Immature natural killer cell (primary cell): ENCODE data around the gene BCL6. TPM values are rescaled to one million over a fixed set of nuclear protein-coding genes. Genes with fewer than 3 reads are reported as not detected.

ENCODE experiments used
- DNase-seq, 3 donors: peaks; one replicate each; pipeline ENCODE4 v3.0.0; 2022; ENCODE audit warnings: mixed read lengths in 1 of 3
- H3K27ac Mint-ChIP-seq, 6 donors: one replicate each; pipeline ENCODE4 v1.8.0; 2020; ENCODE audit warnings: mixed read lengths in 6 of 6, mild to moderate bottlenecking in 5 of 6, inconsistent platforms in 4 of 6, moderate library complexity in 3 of 6
- H3K27me3 Mint-ChIP-seq, 3 donors: one replicate each; pipeline ENCODE4 v1.8.0; 2020 to 2021; ENCODE audit warnings: low read depth in 3 of 3, mild to moderate bottlenecking in 3 of 3, mixed read lengths in 3 of 3, moderate library complexity in 3 of 3, inconsistent platforms in 1 of 3
- H3K36me3 Mint-ChIP-seq, 3 donors: one replicate each; pipeline ENCODE4 v1.8.0; 2020; ENCODE audit warnings: mixed read lengths in 3 of 3, inconsistent platforms in 2 of 3, mild to moderate bottlenecking in 2 of 3
- H3K4me1 Mint-ChIP-seq, 2 donors: one replicate each; pipeline ENCODE4 v1.8.0; 2020; ENCODE audit warnings: inconsistent platforms in 2 of 2, mild to moderate bottlenecking in 2 of 2, mixed read lengths in 2 of 2, moderate library complexity in 1 of 2
- H3K4me3 Mint-ChIP-seq, 5 donors: one replicate each; pipeline ENCODE4 v1.8.0; 2020; ENCODE audit warnings: mild to moderate bottlenecking in 5 of 5, mixed read lengths in 5 of 5, inconsistent platforms in 3 of 5, moderate library complexity in 3 of 5
- H3K9me3 Mint-ChIP-seq, 6 donors: one replicate each; pipeline ENCODE4 v1.8.0; 2020; ENCODE audit warnings: mild to moderate bottlenecking in 6 of 6, mixed read lengths in 6 of 6, inconsistent platforms in 4 of 6, moderate library complexity in 3 of 6
- polyA plus RNA-seq, 3 donors: library from polyadenylated mRNA; unstranded; fragments of 300-500 nt; fragmentation: Illumina TruSeq; gene quantifications; one replicate each; pipeline ENCODE4 v1.2.3, GENCODE V29; 2021

Gene BCL6
- 1 to 10 TPM; 3.2 to 4.7 (median 4.6) TPM for polyA plus RNA-seq

DNA sequence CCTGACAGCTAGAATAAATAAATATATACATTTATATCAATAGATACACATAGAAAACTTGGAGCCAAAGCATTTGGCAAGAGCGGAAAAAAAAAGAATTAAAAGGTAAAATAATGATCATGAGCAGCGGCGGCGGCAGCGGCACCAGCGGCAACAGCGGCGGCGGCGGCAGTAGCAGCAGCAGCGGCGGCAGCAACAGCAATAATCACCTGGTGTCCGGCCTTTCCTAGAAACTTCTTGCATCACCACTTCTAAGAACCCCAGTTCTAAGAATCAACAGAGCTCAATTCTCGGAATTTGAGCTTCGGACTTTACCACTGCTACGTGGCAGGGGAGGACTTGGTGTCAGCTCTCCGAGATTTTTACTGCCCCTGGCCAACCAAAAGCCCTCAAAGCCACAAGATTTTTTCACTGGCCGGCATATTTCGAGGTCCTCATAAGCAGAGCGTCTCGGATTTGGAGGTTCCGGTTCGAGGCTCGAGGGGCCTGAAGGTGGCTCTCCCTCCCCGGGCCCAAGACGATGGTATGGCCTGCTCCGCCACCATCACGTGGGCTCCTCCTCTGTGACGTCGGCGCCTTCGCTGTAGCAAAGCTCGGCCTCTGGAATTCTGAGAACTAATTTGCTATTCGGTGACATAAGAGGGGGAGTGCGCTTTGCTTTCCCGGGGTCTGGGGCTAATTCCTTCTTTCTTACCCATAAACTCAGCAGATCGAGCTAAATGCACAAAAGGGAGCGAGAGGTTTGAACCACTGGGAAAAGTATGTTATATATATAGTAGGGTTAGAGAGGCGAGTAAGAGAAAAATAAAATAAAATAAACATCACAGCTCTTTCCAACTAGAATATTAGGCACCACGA lies at the start of gene BCL6:
TSS of gene BCL6 (minus strand) at position 268 of the 858 bp plus-strand sequence. CDS start 11,775 bp downstream, outside the sequence.
- Mint-ChIP-seq H3K36me3 (no peaks in the 10 kb centered on the region), H3K27me3 (peaks cover 17 to 33% (median 30%) of the 10 kb centered on the region in 3 donors), H3K27ac (peak within 1 kb of the TSS; percentile 96 to 100 (median 99)), H3K4me3 (peak within 1 kb of the TSS; percentile 95 to 99 (median 96)), H3K4me1 (peaks cover 63 to 66% of the 10 kb centered on the region in 2 donors), H3K9me3 (no peaks in the 10 kb centered on the region)
- DNase-seq = peak; percentile 92 to 95 (median 94)

DNA sequence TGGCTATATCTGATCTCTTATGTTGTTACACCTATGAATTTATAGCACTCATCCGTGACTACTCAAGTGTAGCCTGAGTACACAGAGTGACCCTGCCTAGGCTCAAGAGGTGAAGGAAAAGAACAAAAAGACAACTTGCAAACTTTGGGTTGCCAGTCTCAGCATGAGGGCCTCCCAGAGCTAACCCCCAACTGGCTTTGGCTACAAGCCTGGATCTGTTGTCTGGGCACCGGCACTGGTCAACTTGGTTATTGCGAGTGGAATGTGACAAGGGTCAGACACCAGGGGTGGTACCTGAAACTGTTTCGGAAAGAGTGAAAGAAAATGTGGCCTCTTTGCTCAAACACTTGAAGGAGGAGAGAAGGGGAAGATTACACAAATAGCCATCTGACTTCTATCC lies 49.5 kb upstream of the BCL6 start:
- H3K27me3 Mint-ChIP-seq = peaks cover 2 to 5% (median 4%) of the 10 kb centered on the region in 3 donors
- H3K9me3 Mint-ChIP-seq = no peaks in the 10 kb centered on the region
- peaks cover 28 to 34% of the 10 kb centered on the region in 2 donors for H3K4me1 Mint-ChIP-seq
- DNase-seq = no peak
- H3K4me3 Mint-ChIP-seq = no peak overlapping the region
- no peak overlapping the region for H3K27ac Mint-ChIP-seq
- H3K36me3 Mint-ChIP-seq = peaks cover 0 to 4% (median 4%) of the 10 kb centered on the region in 3 donors

DNA sequence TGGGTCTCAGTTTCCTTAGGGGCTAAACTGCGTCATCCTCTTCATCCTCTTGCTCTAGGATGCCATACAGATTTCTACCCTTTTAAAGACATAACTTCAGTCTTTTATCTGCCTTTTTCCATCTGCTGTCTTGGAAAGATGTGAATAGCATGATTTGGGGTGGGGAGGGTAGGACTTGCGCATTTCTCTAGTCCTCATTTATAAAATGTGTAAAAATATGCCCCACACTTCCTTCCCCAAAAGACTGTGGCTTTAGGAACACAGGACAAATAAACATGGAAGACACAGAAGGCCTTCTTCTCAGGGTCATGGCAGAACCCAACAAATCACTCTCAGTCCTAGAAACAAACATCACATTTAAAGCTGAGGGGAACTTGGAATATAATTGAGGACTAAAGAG lies 48.4 kb upstream of the BCL6 start:
- no peak for DNase-seq
- no peaks in the 10 kb centered on the region for H3K9me3 Mint-ChIP-seq
- no peak overlapping the region for H3K27ac Mint-ChIP-seq
- H3K4me1 Mint-ChIP-seq = peaks cover 20 to 29% of the 10 kb centered on the region in 2 donors
- H3K4me3 Mint-ChIP-seq = no peak overlapping the region
- H3K27me3 Mint-ChIP-seq = peaks cover 2 to 5% (median 3%) of the 10 kb centered on the region in 3 donors
- peaks cover 0 to 3% (median 3%) of the 10 kb centered on the region in 3 donors for H3K36me3 Mint-ChIP-seq

DNA sequence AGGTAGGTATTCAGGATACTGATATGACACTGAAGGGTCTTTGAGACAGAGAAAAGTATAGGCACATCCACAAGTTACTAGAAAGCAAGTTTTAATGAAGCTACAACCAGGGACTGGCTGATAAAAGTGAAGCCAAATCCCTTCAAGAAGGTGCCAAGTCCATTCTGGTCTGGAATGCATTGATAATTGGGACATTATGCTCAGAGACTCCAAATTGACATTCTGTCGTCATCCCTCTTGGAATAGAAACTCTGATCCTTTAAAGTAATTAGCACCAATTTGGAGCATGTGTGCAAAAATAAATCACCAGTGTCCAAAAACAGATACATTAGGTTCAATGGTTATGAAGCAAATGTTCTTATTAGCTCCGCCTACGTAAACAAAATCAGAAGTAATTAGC lies 47.3 kb upstream of the BCL6 start:
- Mint-ChIP-seq H3K4me3 (no peak overlapping the region), H3K36me3 (no peaks in the 10 kb centered on the region), H3K27me3 (peaks cover 2 to 5% (median 2%) of the 10 kb centered on the region in 3 donors), H3K27ac (no peak overlapping the region), H3K4me1 (peaks cover 9 to 18% of the 10 kb centered on the region in 2 donors), H3K9me3 (no peaks in the 10 kb centered on the region)
- DNase-seq = no peak

DNA sequence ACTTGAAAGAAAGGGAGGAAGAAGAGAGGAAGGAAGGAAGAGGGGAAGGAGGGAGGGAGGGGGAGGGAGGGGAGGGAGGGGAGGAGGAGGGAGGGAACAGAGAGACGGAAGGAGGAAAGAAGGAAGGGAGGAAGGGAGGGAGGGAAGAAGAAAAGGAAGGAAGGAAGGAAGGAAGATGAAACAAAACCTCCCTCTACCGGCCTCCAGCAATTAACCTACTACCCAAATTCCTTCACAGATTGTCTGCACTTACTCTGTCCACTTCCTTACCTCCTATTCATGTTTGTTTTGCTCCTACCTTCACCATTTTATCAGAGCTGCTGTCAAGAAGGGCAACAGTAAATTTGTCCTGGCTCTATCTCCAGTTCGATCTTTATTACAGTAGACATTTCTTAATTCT lies 44.6 kb upstream of the BCL6 start:
- Mint-ChIP-seq H3K4me3 (no peak overlapping the region), H3K36me3 (no peaks in the 10 kb centered on the region), H3K27ac (peak overlapping the region in 2 of 6 donors; percentile 7 to 8), H3K4me1 (peaks cover 7 to 16% of the 10 kb centered on the region in 2 donors), H3K9me3 (peaks cover 0 to 2% (median 0%) of the 10 kb centered on the region in 6 donors), H3K27me3 (peaks cover 2 to 5% (median 5%) of the 10 kb centered on the region in 3 donors)
- no peak for DNase-seq

DNA sequence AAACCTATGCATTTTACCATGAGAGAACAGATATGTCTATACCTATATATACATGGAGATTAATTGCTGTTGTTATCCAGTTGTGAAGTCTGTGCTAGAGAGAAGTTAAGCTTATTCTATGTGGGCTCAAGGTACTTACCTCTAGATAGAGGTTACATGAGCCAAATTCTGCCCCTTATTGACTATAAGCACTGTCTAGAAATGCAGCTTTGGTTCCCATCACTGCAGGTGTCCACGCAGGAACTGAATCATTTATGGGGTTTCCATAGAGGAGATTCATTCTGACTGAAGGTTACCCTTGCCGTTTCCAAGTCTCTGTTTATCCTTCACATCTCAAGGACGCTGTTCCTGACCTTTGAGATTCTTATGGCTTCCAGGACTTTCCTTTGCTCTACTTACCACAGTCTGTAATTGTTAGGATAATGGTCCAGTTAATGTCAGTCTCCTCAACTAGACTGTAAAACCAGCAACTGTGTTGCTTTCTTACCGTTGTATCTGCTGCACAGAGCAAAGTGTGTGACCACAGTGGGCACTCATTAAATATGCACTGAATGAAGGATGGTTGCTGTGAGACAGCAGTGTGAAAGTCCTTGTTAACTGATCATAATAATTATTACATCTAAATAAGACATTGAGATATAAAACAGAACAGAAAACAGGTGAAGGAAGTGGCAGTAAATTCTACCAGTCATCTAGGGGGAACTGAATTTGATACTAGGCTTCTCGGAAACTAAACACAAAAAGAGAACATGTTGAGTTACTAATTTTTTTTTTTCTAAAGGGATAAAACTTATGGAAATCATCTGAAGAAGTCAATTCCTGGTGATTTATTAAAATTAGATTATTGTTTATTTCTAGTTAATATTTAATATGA lies 44.0 kb upstream of the BCL6 start:
- Mint-ChIP-seq H3K9me3 (peaks cover 0 to 2% (median 0%) of the 10 kb centered on the region in 6 donors), H3K4me3 (no peak overlapping the region), H3K36me3 (no peaks in the 10 kb centered on the region), H3K27me3 (peaks cover 2 to 5% (median 3%) of the 10 kb centered on the region in 3 donors), H3K4me1 (peaks cover 7 to 16% of the 10 kb centered on the region in 2 donors), H3K27ac (peak overlapping the region in 1 of 6 donors; percentile 36)
- DNase-seq = no peak

DNA sequence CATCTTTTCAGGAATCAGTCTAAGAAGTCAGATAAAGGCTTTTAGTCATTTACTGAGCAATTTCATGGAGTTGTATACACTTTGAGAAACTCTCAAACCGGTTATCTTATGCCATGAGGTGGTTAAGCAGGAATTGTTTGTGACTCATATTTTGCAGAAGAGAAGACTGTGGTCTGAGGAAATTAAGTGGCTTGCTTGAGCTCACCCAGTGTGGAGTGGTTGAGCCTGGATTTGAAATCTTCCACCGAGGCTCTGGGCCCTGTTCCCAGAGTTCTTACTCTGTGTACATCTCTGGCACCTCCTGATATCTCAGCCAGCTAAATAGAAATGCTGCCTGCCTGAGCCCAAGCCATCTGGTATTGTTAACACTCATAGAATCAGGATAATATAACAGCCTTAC lies 37.8 kb upstream of the BCL6 start:
- Mint-ChIP-seq H3K4me3 (no peak overlapping the region), H3K4me1 (peaks cover 12 to 17% of the 10 kb centered on the region in 2 donors), H3K36me3 (peaks cover 0 to 3% (median 0%) of the 10 kb centered on the region in 3 donors), H3K27me3 (peaks cover 0 to 7% (median 2%) of the 10 kb centered on the region in 3 donors), H3K9me3 (peaks cover 0 to 2% (median 0%) of the 10 kb centered on the region in 6 donors), H3K27ac (no peak overlapping the region)
- DNase-seq = no peak

DNA sequence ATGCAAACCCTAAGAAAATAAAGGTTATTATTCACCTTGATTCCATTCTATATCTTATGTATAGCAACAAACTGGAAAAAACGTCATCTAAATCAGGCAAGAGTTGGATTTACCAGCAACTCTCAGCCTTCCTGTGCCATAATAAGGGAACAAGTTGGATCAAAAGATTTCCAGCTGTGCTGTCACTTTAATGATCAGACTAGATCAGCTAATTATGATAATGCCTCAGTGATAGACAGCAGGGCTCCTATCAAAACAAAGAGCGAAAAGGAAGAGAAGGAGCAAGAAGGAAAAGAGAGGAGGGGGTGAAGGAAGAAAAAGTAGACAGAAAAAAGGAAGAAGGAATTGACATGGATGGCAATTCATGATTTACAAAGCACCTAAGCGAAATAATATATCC lies 36.7 kb upstream of the BCL6 start:
- H3K36me3 Mint-ChIP-seq = peaks cover 0 to 3% (median 0%) of the 10 kb centered on the region in 3 donors
- H3K9me3 Mint-ChIP-seq = peaks cover 0 to 2% (median 0%) of the 10 kb centered on the region in 6 donors
- peaks cover 2 to 7% (median 3%) of the 10 kb centered on the region in 3 donors for H3K27me3 Mint-ChIP-seq
- peaks cover 23 to 28% of the 10 kb centered on the region in 2 donors for H3K4me1 Mint-ChIP-seq
- no peak for DNase-seq
- no peak overlapping the region for H3K27ac Mint-ChIP-seq
- H3K4me3 Mint-ChIP-seq = no peak overlapping the region

DNA sequence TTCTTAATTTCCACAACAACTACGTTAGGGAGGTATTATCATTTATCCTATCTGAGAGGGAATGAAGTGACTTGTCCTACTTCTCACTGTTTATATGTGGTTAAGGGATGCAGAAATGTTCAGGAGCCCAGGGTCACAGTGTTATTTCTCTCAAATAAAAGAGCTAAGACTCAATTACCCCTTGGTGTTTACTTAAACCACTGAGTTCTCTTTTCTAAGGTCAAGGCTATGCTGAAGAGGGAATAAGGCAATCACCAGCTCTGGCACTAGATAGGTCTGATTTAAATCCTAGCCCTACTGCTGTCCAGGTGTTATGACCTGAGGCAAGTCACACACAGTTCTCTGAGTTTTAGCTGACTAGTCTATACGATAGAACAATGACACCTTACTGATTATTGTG lies 35.7 kb upstream of the BCL6 start:
- Mint-ChIP-seq H3K9me3 (no peaks in the 10 kb centered on the region), H3K4me1 (peaks cover 28 to 35% of the 10 kb centered on the region in 2 donors), H3K27me3 (peaks cover 2 to 4% (median 3%) of the 10 kb centered on the region in 3 donors), H3K4me3 (no peak overlapping the region), H3K36me3 (peaks cover 0 to 3% (median 0%) of the 10 kb centered on the region in 3 donors), H3K27ac (no peak overlapping the region)
- no peak for DNase-seq

DNA sequence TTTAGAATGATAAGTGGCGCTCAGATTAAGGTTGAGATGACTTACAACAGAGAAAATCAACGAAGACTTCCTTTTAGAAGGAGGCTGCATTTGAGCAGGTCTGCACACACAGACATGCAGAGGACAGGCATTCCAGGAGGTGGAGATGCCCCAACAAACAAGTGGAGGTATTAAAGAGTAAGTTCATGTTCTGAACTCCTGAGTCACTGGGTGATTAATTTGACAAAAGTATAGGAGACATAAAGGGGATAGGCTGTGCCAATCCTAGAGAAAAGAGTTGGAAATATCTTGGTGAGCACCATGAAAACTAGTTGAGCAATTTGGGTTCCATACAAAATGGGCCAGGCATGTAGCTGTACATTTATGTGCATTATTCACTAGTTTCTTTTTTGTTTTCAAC lies 33.5 kb upstream of the BCL6 start:
- no peak for DNase-seq
- peak overlapping the region in 2 of 6 donors; percentile 15 to 67 for H3K27ac Mint-ChIP-seq
- H3K27me3 Mint-ChIP-seq = peaks cover 0 to 3% (median 2%) of the 10 kb centered on the region in 3 donors
- peaks cover 33 to 45% of the 10 kb centered on the region in 2 donors for H3K4me1 Mint-ChIP-seq
- H3K4me3 Mint-ChIP-seq = no peak overlapping the region
- H3K9me3 Mint-ChIP-seq = no peaks in the 10 kb centered on the region
- H3K36me3 Mint-ChIP-seq = no peaks in the 10 kb centered on the region

DNA sequence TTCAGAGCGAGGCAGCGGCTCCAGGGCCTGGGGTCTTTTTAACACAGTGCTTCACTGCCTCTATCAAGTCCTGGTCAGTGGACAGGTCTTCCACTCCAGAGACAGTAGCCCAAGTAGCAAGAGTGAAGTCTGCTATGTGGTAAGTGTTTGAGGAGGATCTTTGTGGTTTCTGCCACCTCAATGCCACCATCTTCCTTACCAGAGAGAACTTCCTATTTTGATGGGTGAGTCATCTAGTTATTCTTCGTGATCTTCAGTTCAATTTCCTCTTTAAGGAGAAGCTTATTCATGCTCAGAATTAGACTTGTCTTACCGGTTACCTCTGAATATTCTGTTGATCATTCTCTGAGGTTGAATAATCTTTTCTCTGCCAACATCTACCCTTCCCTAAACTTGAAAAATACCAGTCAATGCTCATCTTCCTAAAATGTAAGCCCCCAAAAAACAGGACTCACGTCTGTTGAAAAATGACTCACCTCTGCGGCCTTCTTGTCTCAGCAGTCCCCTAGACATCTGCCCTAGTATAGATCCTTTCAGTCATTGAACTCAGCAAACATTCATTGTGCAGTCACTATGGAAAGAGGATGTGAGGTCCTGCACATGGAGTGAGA lies 32.2 kb upstream of the BCL6 start:
- peak overlapping the region; percentile 70 to 88 (median 75) for H3K4me3 Mint-ChIP-seq
- H3K36me3 Mint-ChIP-seq = no peaks in the 10 kb centered on the region
- H3K27ac Mint-ChIP-seq = peak overlapping the region; percentile 56 to 95 (median 92)
- H3K4me1 Mint-ChIP-seq = peaks cover 33 to 45% of the 10 kb centered on the region in 2 donors
- H3K27me3 Mint-ChIP-seq = peaks cover 0 to 3% (median 2%) of the 10 kb centered on the region in 3 donors
- DNase-seq = peak; percentile 65 to 70 (median 68)
- no peaks in the 10 kb centered on the region for H3K9me3 Mint-ChIP-seq

DNA sequence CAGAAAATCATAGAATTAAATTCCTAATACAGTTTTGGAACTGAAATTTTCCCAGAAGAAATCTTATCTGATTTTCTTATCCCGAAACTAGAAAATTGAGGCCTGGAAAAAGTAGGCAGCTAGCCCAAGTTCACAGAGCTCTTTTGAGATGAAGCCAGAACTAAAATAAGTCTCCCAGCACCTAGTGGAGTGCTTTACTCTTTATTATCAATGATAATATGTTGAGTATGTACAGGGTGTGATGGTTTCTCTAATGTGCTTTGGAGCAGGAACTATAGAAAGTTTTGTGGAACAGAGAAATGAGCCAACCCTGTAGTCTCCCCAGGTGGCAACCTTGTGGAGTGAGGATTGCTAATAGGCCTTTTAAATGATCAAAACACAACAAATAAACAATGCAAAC lies 30.3 kb upstream of the BCL6 start:
- H3K9me3 Mint-ChIP-seq = no peaks in the 10 kb centered on the region

DNA sequence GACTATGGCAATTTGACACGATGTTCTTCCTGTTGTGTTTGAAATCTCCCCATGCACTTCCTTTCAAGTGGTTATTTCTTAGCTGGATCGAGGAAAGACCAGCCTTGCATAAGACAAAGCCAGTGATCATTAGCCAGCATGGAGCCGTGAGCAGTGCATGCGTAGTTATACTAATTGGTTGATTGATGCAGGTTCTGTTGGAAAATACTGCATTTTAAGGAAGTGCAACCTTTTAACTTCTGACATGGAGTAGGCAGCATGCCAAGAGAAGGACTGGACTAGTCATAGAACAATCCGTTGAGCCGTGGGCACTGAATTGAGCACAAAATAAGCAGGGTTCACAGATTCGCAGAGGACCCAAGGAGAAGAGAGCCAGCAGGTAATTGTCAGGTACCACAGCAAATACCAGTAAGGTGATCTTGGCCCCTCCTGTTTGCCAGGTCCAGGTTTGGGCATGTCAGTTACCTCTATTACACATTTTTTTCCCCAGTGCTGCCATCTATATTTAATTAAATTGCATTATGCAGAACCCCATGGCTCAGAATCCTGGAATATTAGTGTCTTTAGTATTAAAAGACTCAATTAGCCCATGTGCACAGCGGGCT lies 29.0 kb upstream of the BCL6 start:
- no peak for DNase-seq
- Mint-ChIP-seq H3K4me3 (no peak overlapping the region), H3K4me1 (peaks cover 30 to 39% of the 10 kb centered on the region in 2 donors), H3K9me3 (no peaks in the 10 kb centered on the region), H3K27me3 (peaks cover 0 to 3% (median 0%) of the 10 kb centered on the region in 3 donors), H3K27ac (no peak overlapping the region), H3K36me3 (no peaks in the 10 kb centered on the region)

More for the DNA sequence above, 30.3 kb upstream of the BCL6 start:
- Mint-ChIP-seq H3K36me3 (no peaks in the 10 kb centered on the region), H3K27me3 (peaks cover 0 to 3% (median 0%) of the 10 kb centered on the region in 3 donors), H3K4me1 (peaks cover 33 to 45% of the 10 kb centered on the region in 2 donors), H3K4me3 (no peak overlapping the region), H3K27ac (no peak overlapping the region)
- no peak for DNase-seq
